Tibial nerve (tissue), 4 donors: Measurements from ENCODE around the gene ARHGEF28.

ENCODE experiments used
- EP300 ChIP-seq, 2 donors: sonication (generic); formaldehyde crosslinking; IDR thresholded peaks; one replicate each; pipeline ENCODE4 v1.6.1; 2017; ENCODE audit warnings: antibody characterized with exemption in 2 of 2, mild to moderate bottlenecking in 1 of 2
- POLR2A ChIP-seq, 2 donors: fragments of 450-650 bp; IDR thresholded peaks; one replicate each; pipeline ENCODE4 v1.6.1; 2017; ENCODE audit warnings: antibody characterized with exemption in 2 of 2, mild to moderate bottlenecking in 2 of 2, moderate library complexity in 2 of 2
- TF ChIP-seq, protein P1 (sequence below), 5 experiments: fragments of 200-600 bp in 3 of 5; fragments of 450-650 bp in 2 of 5; sonication (generic) in 3 of 5; IDR thresholded peaks; one replicate each; pipeline ENCODE4 v1.5.1; 2016 to 2019; ENCODE audit warnings: antibody characterized with exemption in 5 of 5, mild to moderate bottlenecking in 3 of 5, moderate library complexity in 2 of 5

DNA sequence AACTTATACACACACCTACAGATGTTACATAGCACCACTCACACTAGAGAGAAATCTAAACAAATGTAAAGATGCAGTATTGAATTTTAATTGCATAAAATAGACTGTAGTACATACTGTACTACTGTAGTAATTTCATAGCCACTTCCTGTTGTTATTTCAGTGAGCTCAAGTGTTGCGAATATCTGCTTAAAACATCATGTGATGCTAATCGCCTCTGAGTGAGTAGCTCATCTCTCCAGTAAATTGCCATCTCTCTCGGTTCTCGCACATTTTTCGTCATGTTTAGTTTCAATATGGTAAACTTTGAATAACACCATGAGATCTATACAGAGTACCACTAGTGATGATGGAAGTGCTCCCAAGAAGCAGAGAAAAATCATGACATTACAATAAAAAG, 22.0 kb upstream of the ARHGEF28 start:
- TF ChIP-seq, protein P1, sequence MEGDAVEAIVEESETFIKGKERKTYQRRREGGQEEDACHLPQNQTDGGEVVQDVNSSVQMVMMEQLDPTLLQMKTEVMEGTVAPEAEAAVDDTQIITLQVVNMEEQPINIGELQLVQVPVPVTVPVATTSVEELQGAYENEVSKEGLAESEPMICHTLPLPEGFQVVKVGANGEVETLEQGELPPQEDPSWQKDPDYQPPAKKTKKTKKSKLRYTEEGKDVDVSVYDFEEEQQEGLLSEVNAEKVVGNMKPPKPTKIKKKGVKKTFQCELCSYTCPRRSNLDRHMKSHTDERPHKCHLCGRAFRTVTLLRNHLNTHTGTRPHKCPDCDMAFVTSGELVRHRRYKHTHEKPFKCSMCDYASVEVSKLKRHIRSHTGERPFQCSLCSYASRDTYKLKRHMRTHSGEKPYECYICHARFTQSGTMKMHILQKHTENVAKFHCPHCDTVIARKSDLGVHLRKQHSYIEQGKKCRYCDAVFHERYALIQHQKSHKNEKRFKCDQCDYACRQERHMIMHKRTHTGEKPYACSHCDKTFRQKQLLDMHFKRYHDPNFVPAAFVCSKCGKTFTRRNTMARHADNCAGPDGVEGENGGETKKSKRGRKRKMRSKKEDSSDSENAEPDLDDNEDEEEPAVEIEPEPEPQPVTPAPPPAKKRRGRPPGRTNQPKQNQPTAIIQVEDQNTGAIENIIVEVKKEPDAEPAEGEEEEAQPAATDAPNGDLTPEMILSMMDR (IDR thresholded peaks at IDR 0.05) = no peak
- no peak for TF ChIP-seq EP300 (IDR thresholded peaks at IDR 0.05)
- TF ChIP-seq POLR2A (IDR thresholded peaks at IDR 0.05) = no peak
